CD4-positive, alpha-beta T cell treated with Interleukin-12 subunit alpha and Interleukin-12 subunit beta, for 1 hour (primary cell): Measurements from ENCODE around the gene PSMD8.
"Not testable (repeated sequence)": the region's sequence is repeated elsewhere in the genome, so short reads cannot be mapped to it uniquely, and the experiment has no call there.

ENCODE experiments used
- DNase-seq: peaks from one replicate; pipeline ENCODE4 v3.0.0-alpha.2; 2020

The PSMD8 gene

GRCh38 chr19:38388349-38389100 is 14.2 kb downstream of the PSMD8 start, which contains the start of gene SPRED3:
Gene SPRED3 (plus strand): TSS chr19:38388697. CDS start chr19:38390303, 1,606 bp downstream.
- no peak for DNase-seq

GRCh38 chr19:38389101-38389925 is 14.9 kb downstream of the PSMD8 start:
- no peak for DNase-seq

- DNase-seq, result no peak
Measured at GRCh38 chr19:38389957-38390924, 15.9 kb downstream of the PSMD8 start.

GRCh38 chr19:38391911-38392464 is 17.6 kb downstream of the PSMD8 start:
- DNase-seq, result no peak

GRCh38 chr19:38392707-38393308 is 18.4 kb downstream of the PSMD8 start:
- no peak for DNase-seq

- peak; percentile 78 for DNase-seq
Measured at GRCh38 chr19:38394488-38394887, 20.1 kb downstream of the PSMD8 start.

GRCh38 chr19:38395381-38396114 is 21.2 kb downstream of the PSMD8 start:
- DNase-seq, result peak; percentile 45

- DNase-seq, result no peak
Measured at GRCh38 chr19:38399081-38399480, 24.7 kb downstream of the PSMD8 start.

GRCh38 chr19:38399537-38399936 is 25.2 kb downstream of the PSMD8 start:
- no peak for DNase-seq

- DNase-seq, result no peak
Measured at GRCh38 chr19:38400361-38400760, 26.0 kb downstream of the PSMD8 start.

GRCh38 chr19:38401148-38401547 is 26.8 kb downstream of the PSMD8 start:
- DNase-seq, result no peak

GRCh38 chr19:38402623-38402966 is 28.2 kb downstream of the PSMD8 start:
- no peak for DNase-seq

GRCh38 chr19:38402967-38403674 is 28.8 kb downstream of the PSMD8 start, which contains the start of gene FAM98C:
Gene FAM98C (plus strand): TSS chr19:38403093. CDS start chr19:38403154, 61 bp downstream.
- DNase-seq, result peak; percentile 99

GRCh38 chr19:38404858-38405257 is 30.5 kb downstream of the PSMD8 start:
- no peak for DNase-seq

- no peak for DNase-seq
Measured at GRCh38 chr19:38405276-38405675, 30.9 kb downstream of the PSMD8 start.

- no peak for DNase-seq
Measured at GRCh38 chr19:38409631-38410133, 35.3 kb downstream of the PSMD8 start.

GRCh38 chr19:38410407-38410806 is 36.0 kb downstream of the PSMD8 start:
- DNase-seq, result not testable (repeated sequence)

- DNase-seq, result no peak
Measured at GRCh38 chr19:38411041-38411712, 36.8 kb downstream of the PSMD8 start.

GRCh38 chr19:38411898-38412297 is 37.5 kb downstream of the PSMD8 start:
- DNase-seq, result not testable (repeated sequence)

GRCh38 chr19:38412491-38412890 is 38.1 kb downstream of the PSMD8 start:
- DNase-seq, result no peak
